GM18499 (cell line): ENCODE measurements around the gene CHD8.

ENCODE experiments used
- ATAC-seq: cut with Tn5 transposase; IDR thresholded peaks from one replicate; pipeline ENCODE4 v1.9.1; 2021; ENCODE audit warnings: moderate number of reproducible peaks; ENCODE audit not compliant: insufficient read depth, unreplicated experiment

CHD8 gene

GRCh38 chr14:21437063-21437901 lies 18.6 kb downstream of the CHD8 start:
- peak; percentile 90 for ATAC-seq

DNA sequence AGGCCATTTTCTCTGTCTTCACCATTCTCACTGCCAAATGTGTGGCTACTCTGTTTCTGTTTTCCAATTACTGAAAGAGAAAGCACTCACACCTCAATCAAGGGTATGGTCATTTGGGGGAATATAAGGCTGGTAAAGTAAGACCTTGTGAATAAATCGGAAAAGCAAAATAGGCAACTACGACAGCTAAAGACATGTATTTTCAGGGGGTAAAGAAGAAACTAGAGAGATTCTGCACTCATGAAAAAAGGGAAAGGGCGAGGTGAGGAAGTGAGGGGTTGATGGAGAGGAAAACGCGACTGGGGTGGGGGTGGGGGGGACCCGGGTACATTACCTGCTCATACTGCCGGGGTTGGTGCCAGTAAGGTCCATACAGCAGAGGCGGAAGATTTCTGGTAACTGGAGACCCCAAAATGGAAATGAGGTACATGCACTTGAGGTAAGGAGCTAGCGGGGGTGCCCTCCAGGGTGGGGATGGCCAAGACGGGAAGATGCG lies 19.3 kb downstream of the CHD8 start:
- no peak for ATAC-seq

GRCh38 chr14:21431126-21431525 lies 24.8 kb downstream of the CHD8 start:
- no peak for ATAC-seq

GRCh38 chr14:21428930-21429329 lies 27.0 kb downstream of the CHD8 start:
- no peak for ATAC-seq

DNA sequence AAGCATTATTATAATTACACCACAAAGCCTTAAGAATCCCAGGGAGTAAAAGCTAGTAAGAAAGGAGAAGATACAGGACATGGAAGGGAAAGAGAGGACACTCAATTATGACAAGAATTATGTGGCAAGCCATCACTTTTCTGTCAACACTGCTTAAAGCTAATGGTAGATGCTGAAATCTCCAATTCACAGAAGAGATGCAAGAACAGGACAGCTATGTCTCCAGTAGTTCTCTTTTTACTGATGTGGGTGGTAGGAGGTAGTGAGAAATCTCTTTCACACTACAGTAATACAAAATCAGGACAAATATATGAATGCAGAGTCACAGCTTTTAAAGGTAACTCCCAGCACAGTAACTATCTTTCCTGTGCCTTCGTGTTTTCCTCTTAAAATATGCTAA lies 29.2 kb downstream of the CHD8 start:
- ATAC-seq = no peak

- ATAC-seq = no peak
Measured at GRCh38 chr14:21419528-21419927, 36.4 kb downstream of the CHD8 start.

GRCh38 chr14:21415329-21415728 lies 40.6 kb downstream of the CHD8 start:
- no peak for ATAC-seq

DNA sequence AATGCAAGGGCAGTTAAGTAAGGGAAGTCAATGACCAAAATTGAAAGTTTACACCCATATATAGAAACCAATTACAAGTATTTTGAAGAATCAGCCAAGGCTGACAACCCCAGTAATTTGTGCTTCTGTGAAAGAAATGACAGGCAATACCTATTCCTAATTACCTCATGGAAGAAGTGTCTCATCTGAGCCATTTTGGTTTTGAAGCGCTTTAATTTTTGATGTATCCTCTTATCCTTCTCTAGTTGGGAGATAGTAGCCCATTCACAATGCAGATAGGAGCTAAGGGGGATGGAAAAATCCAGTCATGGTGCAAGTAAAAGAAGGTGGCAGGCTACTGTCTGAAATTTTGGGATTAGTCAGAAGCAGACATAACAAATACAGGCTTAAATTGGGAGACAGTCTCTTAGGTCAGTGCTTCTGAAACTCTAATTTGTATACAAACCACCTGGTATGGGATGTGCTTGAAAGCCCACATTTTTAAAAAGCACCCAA lies 41.7 kb downstream of the CHD8 start:
- ATAC-seq = no peak

DNA sequence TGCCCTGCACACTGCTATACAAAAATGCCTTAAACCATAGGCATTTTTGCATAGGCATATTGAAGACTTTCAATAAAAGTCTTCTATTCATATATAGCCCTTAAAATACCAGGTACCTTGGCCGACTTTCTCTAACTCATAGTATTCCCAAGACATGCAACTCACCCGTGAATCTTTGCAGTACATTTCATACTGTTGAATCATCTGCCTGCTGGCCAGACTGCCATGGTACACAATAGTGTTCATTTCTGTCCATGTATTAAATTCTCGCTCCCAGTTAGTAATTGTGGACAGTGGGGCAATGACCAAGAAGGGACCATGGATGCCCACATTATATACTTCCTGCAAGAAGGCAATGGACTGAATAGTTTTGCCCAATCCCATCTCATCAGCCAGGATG lies 47.8 kb downstream of the CHD8 start:
- no peak for ATAC-seq

- ATAC-seq = no peak
Measured at GRCh38 chr14:21406213-21406612, 49.7 kb downstream of the CHD8 start.

- no peak for ATAC-seq
Measured at GRCh38 chr14:21405097-21405496, 50.8 kb downstream of the CHD8 start.

- no peak for ATAC-seq
Measured at GRCh38 chr14:21399311-21399870, 56.5 kb downstream of the CHD8 start.

DNA sequence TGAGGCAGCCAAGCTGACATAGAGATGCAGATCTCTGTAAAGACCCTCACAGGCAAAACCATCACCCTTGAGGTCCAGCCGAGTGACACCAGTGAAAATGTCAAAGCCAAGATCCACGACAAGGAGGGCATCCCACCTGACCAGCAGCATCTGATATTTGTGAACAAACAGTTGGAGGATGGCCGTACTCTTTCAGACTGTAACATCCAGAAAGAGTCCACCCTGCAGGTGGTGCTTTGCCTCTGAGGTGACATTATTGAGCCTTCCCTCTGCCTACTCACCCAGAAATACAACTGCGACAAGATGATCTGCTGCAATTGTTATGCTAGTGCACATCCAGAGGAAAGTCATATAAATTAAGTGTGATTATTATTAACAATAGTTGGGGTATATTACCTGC lies 57.0 kb downstream of the CHD8 start:
- no peak for ATAC-seq

DNA sequence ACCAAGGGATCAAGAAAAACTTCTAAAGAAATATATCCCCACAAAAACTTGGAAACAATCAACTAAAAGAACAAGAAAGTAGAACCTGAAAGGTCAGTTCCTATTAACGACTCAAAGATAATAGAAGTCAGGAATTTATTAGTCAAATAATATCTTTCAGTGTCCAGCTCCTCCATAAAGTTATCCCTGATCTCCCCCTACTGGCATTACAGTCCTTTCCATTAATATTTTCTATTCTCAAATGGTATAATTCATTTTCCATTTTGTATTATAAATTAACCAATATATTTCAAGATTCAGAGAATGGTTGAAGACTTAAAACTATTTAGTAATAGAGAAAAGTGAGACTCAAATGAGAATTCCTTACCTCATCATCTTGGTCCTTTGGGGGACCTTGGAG lies 60.5 kb downstream of the CHD8 start:
- ATAC-seq = no peak

- ATAC-seq = no peak
Measured at GRCh38 chr14:21385188-21385904, 70.6 kb downstream of the CHD8 start.

GRCh38 chr14:21384494-21384851 lies 71.5 kb downstream of the CHD8 start:
- ATAC-seq = no peak

- ATAC-seq = peak; percentile 39
Measured at GRCh38 chr14:21383848-21384493, 72.0 kb downstream of the CHD8 start, which contains the start of gene SUPT16H. Gene SUPT16H (minus strand): TSS chr14:21384019. CDS start chr14:21383927, 92 bp downstream.

GRCh38 chr14:21382886-21383847 lies 72.8 kb downstream of the CHD8 start:
- ATAC-seq = no peak

DNA sequence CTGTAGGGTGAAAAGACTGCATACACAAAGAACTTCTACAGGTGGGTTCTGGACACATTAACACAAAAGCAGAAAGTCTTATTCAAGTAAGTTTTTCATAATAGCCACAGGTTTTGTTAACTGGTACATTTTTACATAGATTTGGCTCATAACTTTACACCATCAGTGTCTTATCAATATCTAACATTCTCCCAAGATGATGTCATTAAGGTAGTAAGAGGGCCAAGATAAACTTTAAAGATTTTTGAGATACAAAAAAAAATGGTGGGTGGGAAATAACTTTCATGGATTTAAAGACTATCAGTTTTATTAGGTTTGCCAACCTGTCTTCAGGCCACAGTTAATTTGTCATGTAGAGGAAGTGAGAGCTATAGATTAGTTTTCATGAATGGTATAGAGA lies 73.8 kb downstream of the CHD8 start:
- no peak for ATAC-seq
